Esophagus squamous epithelium (tissue), 5 donors: Measurements from ENCODE around the gene TGFBR3L. TPM values are rescaled to one million over a fixed set of nuclear protein-coding genes. Genes with fewer than 3 reads are reported as not detected.
A peak's percentile ranks its signal among the peaks of the same experiment; 100 is the strongest.

ENCODE experiments used
- DNase-seq: peaks from one replicate; lab custom pipeline; 2025; lab: John Stamatoyannopoulos, UW
- H3K27ac ChIP-seq, 4 donors: fragments of 200-600 bp; sonication (generic); one replicate each; pipeline ENCODE4 v1.5.1; 2016 to 2019; ENCODE audit warnings: mild to moderate bottlenecking in 1 of 4
- H3K27me3 ChIP-seq, 4 donors: fragments of 200-600 bp; sonication (generic); 1 replicate in 3 of 4; 2 replicates in 1 of 4; pipeline versions ENCODE4 v1.5.1 to v1.6.0; 2017 to 2021; ENCODE audit warnings: antibody characterized with exemption in 1 of 4
- H3K36me3 ChIP-seq, 3 donors: fragments of 200-600 bp; sonication (generic); one replicate each; pipeline ENCODE4 v1.5.1; 2016 to 2019
- H3K4me1 ChIP-seq, 3 donors: fragments of 200-600 bp; sonication (generic); one replicate each; pipeline ENCODE4 v1.5.1; 2017 to 2019
- H3K4me3 ChIP-seq, 4 donors: fragments of 200-600 bp; sonication (generic); 1 replicate in 3 of 4; 2 replicates in 1 of 4; pipeline ENCODE4 v1.5.1; 2016 to 2019; ENCODE audit warnings: mild to moderate bottlenecking in 2 of 4, moderate library complexity in 1 of 4
- H3K9me3 ChIP-seq, 3 donors: fragments of 200-600 bp; sonication (generic); one replicate each; pipeline ENCODE4 v1.5.1; 2016 to 2019
- CTCF ChIP-seq, 6 experiments: fragments of 450-650 bp in 4 of 6; fragments of 200-600 bp in 2 of 6; sonication (generic) in 2 of 6; IDR thresholded peaks; one replicate each; pipeline ENCODE4 v1.5.1; 2016 to 2019; ENCODE audit warnings: antibody characterized with exemption in 6 of 6, mild to moderate bottlenecking in 4 of 6, moderate library complexity in 4 of 6
- POLR2A ChIP-seq, 4 donors: fragments of 450-650 bp; IDR thresholded peaks; one replicate each; pipeline ENCODE4 v1.6.1; 2017; ENCODE audit warnings: antibody characterized with exemption in 4 of 4, mild to moderate bottlenecking in 4 of 4, moderate library complexity in 3 of 4
- WGBS, 2 donors: methylation state at CpG; one replicate each; pipeline ENCODE4 v1.1.5; 2018; 5-methylcytosine and 5-hydroxymethylcytosine counted together
- intact Hi-C: fragments of 100-400 bp; cut with DNase I; formaldehyde crosslinking; loops from one replicate; pipeline ENCODE4 v1.15.0; 2022
- total RNA-seq, 4 donors: library from RNA; depleted of rRNA; stranded (reverse); fragments of >200 nt; gene quantifications; one replicate each; pipeline ENCODE4 v1.1.0, GENCODE V29; 2016
- donor health status: DM: yes; HTN: yes; CAD: no.

Gene TGFBR3L
- total RNA-seq, 4 donors from 2014 or later, result not detected

DNA sequence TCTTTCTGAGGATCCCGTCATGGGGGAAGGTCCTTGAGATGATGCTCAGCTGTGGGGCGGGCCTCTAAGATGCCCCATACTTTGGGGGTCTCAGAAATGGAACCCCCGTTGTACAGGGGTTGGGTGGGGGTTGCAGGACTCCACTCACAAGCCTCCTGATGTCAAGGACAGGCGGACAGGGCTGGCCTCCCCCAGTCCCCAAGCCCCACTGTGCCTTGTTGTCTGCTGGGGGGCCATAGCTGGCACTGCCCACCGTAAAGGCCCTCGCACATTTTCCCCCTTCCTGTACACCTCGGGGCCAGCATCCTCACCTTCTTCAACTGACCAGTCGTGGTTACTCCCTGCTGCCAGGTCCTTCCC, 8.2 kb downstream of the TGFBR3L start:
- intact Hi-C loops, result no loop called here
- Histone ChIP-seq H3K27ac (peak overlapping the region in 3 of 4 donors; percentile 28 to 91 (median 82)), H3K4me3 (no peak overlapping the region), H3K27me3 (peaks cover 0 to 35% (median 4%) of the 10 kb centered on the region in 4 donors), H3K36me3 (peaks cover 0 to 25% (median 11%) of the 10 kb centered on the region in 3 donors), H3K9me3 (no peaks in the 10 kb centered on the region), H3K4me1 (peaks cover 46 to 93% (median 49%) of the 10 kb centered on the region in 3 donors)
- DNase-seq, result no peak
- no peak for TF ChIP-seq CTCF (IDR thresholded peaks at IDR 0.05)
- no peak for TF ChIP-seq POLR2A (IDR thresholded peaks at IDR 0.05)
- WGBS, 2 donors, result 78% methylated on average over 4 of the region's 8 CpGs; no CpG with 5 or more reads in 1 of the 2 donors

GRCh38 chr19:7923295-7924191, 8.9 kb downstream of the TGFBR3L start:
- DNase-seq, result no peak
- WGBS, 2 donors, result 85 to 90% methylated on average over 10 to 20 of the region's 31 CpGs
- H3K36me3 ChIP-seq, result peaks cover 0 to 25% (median 11%) of the 10 kb centered on the region in 3 donors
- H3K4me1 ChIP-seq, result peaks cover 50 to 93% (median 52%) of the 10 kb centered on the region in 3 donors
- no peaks in the 10 kb centered on the region for H3K9me3 ChIP-seq
- peak overlapping the region in 3 of 4 donors; percentile 28 to 91 (median 82) for H3K27ac ChIP-seq
- intact Hi-C loops, result no loop called here
- H3K4me3 ChIP-seq, result peak overlapping the region in 2 of 4 donors; percentile 6 to 71
- TF ChIP-seq CTCF (IDR thresholded peaks at IDR 0.05), result no peak
- no peak for TF ChIP-seq POLR2A (IDR thresholded peaks at IDR 0.05)
- peaks cover 0 to 27% (median under 1%) of the 10 kb centered on the region in 4 donors for H3K27me3 ChIP-seq

DNA sequence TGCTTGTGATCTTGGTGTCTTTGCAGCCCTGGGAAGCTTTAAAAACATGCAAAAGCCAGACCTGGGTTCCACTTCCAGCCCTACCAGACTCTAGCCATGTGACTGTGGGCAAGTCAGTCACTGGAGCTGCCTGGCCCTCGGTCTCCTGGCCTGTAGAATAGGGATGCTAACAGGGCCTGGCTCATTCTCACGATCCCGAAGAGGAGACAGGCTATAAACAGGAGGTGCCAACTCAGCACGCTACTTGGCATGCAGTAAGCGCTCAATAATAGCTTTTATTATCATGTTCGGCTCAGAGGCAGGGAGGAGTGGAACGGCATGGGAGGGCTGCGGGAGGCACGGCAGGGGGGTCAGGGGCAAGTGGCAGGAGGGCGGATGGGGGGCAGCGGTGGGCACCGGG, 9.6 kb downstream of the TGFBR3L start:
- peaks cover 0 to 20% (median 0%) of the 10 kb centered on the region in 4 donors for H3K27me3 ChIP-seq
- 45 to 75% methylated on average over 5 to 7 of the region's 12 CpGs for WGBS, 2 donors
- peak overlapping the region in 3 of 4 donors; percentile 61 to 91 (median 82) for H3K27ac ChIP-seq
- no peaks in the 10 kb centered on the region for H3K9me3 ChIP-seq
- peaks cover 0 to 25% (median 11%) of the 10 kb centered on the region in 3 donors for H3K36me3 ChIP-seq
- H3K4me3 ChIP-seq, result peak overlapping the region in 2 of 4 donors; percentile 6 to 71
- intact Hi-C loops, result no loop called here
- no peak for TF ChIP-seq POLR2A (IDR thresholded peaks at IDR 0.05)
- TF ChIP-seq CTCF (IDR thresholded peaks at IDR 0.05), result no peak
- H3K4me1 ChIP-seq, result peaks cover 46 to 92% (median 58%) of the 10 kb centered on the region in 3 donors
- DNase-seq, result no peak

- Histone ChIP-seq H3K36me3 (peaks cover 0 to 30% (median 11%) of the 10 kb centered on the region in 3 donors), H3K9me3 (no peaks in the 10 kb centered on the region), H3K27ac (peak overlapping the region; percentile 44 to 91 (median 72)), H3K4me3 (peak overlapping the region in 3 of 4 donors; percentile 44 to 71 (median 57)), H3K4me1 (peaks cover 50 to 92% (median 58%) of the 10 kb centered on the region in 3 donors), H3K27me3 (peaks cover 0 to 19% (median 0%) of the 10 kb centered on the region in 4 donors)
- intact Hi-C loops, result no loop called here
- TF ChIP-seq POLR2A (IDR thresholded peaks at IDR 0.05) (no peak), CTCF (IDR thresholded peaks at IDR 0.05) (no peak)
- WGBS, 2 donors, result 19 to 71% methylated on average over 8 to 12 of the region's 34 CpGs
- no peak for DNase-seq
Measured at GRCh38 chr19:7924651-7925170, 10.1 kb downstream of the TGFBR3L start.
